Muscle layer of colon (tissue), 2 donors: ENCODE results near the gene CUX1.

Experiments used
- H3K27ac ChIP-seq: one replicate; pipeline ENCODE4 v1.7.0; 2013; ENCODE audit warnings: low read depth, mild to moderate bottlenecking, low read length, moderate library complexity
- H3K27me3 ChIP-seq, 2 donors: one replicate each; pipeline ENCODE4 v1.7.0; 2013; ENCODE audit warnings: low read length in 2 of 2, mild to moderate bottlenecking in 2 of 2; ENCODE audit not compliant: insufficient read depth in 2 of 2, control insufficient read depth in 1 of 2
- H3K36me3 ChIP-seq: one replicate; pipeline ENCODE4 v1.7.0; 2013; ENCODE audit warnings: mild to moderate bottlenecking, low read length; ENCODE audit not compliant: insufficient read depth
- H3K4me1 ChIP-seq: one replicate; pipeline ENCODE4 v1.7.0; 2013; ENCODE audit warnings: mild to moderate bottlenecking, low read length; ENCODE audit not compliant: insufficient read depth
- H3K4me3 ChIP-seq, 2 donors: one replicate each; pipeline ENCODE4 v1.7.0; 2013; ENCODE audit warnings: low read length in 2 of 2, low read depth in 1 of 2, mild to moderate bottlenecking in 1 of 2, moderate library complexity in 1 of 2
- H3K9ac ChIP-seq: one replicate; pipeline ENCODE4 v1.7.0; 2013; ENCODE audit warnings: low read length
- H3K9me3 ChIP-seq: one replicate; pipeline ENCODE4 v1.7.0; 2013; ENCODE audit warnings: mild to moderate bottlenecking, low read length
- donor health status: abdominal sarcoma.
- donor health status: Adenocarcinoma of cecum.

Gene CUX1

GRCh38 chr7:101803203-101804087, 14.0 kb upstream of the CUX1 start:
- Histone ChIP-seq H3K9ac (no peak overlapping the region), H3K36me3 (no peaks in the 10 kb centered on the region), H3K9me3 (no peaks in the 10 kb centered on the region), H3K4me1 (no peaks in the 10 kb centered on the region), H3K27ac (no peak overlapping the region), H3K27me3 (peaks cover 7 to 10% of the 10 kb centered on the region in 2 donors), H3K4me3 (no peak overlapping the region)

GRCh38 chr7:101804088-101804963, 13.1 kb upstream of the CUX1 start:
- H3K4me1 ChIP-seq, result no peaks in the 10 kb centered on the region
- no peak overlapping the region for H3K4me3 ChIP-seq
- no peaks in the 10 kb centered on the region for H3K9me3 ChIP-seq
- peaks cover 7 to 10% of the 10 kb centered on the region in 2 donors for H3K27me3 ChIP-seq
- no peaks in the 10 kb centered on the region for H3K36me3 ChIP-seq
- no peak overlapping the region for H3K9ac ChIP-seq
- no peak overlapping the region for H3K27ac ChIP-seq

- Histone ChIP-seq H3K4me3 (no peak overlapping the region), H3K4me1 (no peaks in the 10 kb centered on the region), H3K27ac (no peak overlapping the region), H3K27me3 (peaks cover 7 to 10% of the 10 kb centered on the region in 2 donors), H3K9me3 (no peaks in the 10 kb centered on the region), H3K36me3 (no peaks in the 10 kb centered on the region), H3K9ac (no peak overlapping the region)
Measured at GRCh38 chr7:101804967-101805366, 12.5 kb upstream of the CUX1 start.

- H3K36me3 ChIP-seq, result no peaks in the 10 kb centered on the region
- H3K4me3 ChIP-seq, result no peak overlapping the region
- H3K27me3 ChIP-seq, result no peaks in the 10 kb centered on the region
- no peak overlapping the region for H3K9ac ChIP-seq
- H3K9me3 ChIP-seq, result no peaks in the 10 kb centered on the region
- no peak overlapping the region for H3K27ac ChIP-seq
- peaks cover 5% of the 10 kb centered on the region for H3K4me1 ChIP-seq
Measured at GRCh38 chr7:101812595-101812994, 4.8 kb upstream of the CUX1 start.

- no peaks in the 10 kb centered on the region for H3K9me3 ChIP-seq
- no peak overlapping the region for H3K9ac ChIP-seq
- no peak overlapping the region for H3K27ac ChIP-seq
- peaks cover 13% of the 10 kb centered on the region for H3K4me1 ChIP-seq
- H3K36me3 ChIP-seq, result no peaks in the 10 kb centered on the region
- H3K27me3 ChIP-seq, result no peaks in the 10 kb centered on the region
- peak overlapping the region in 1 of 2 donors; percentile 12 for H3K4me3 ChIP-seq
Measured at GRCh38 chr7:101813402-101814019, 3.9 kb upstream of the CUX1 start.

GRCh38 chr7:101814081-101814990, 3.1 kb upstream of the CUX1 start:
- Histone ChIP-seq H3K4me3 (peak overlapping the region; percentile 81 to 87), H3K36me3 (no peaks in the 10 kb centered on the region), H3K4me1 (peaks cover 21% of the 10 kb centered on the region), H3K9me3 (no peaks in the 10 kb centered on the region), H3K27me3 (no peaks in the 10 kb centered on the region), H3K9ac (peak overlapping the region; percentile 47), H3K27ac (peak overlapping the region; percentile 73)

- H3K27me3 ChIP-seq, result no peaks in the 10 kb centered on the region
- peak overlapping the region; percentile 73 for H3K27ac ChIP-seq
- peak overlapping the region; percentile 81 to 87 for H3K4me3 ChIP-seq
- H3K9ac ChIP-seq, result peak overlapping the region; percentile 47
- H3K9me3 ChIP-seq, result no peaks in the 10 kb centered on the region
- peaks cover 30% of the 10 kb centered on the region for H3K4me1 ChIP-seq
- H3K36me3 ChIP-seq, result no peaks in the 10 kb centered on the region
Measured at GRCh38 chr7:101814991-101815825, 2.2 kb upstream of the CUX1 start.

GRCh38 chr7:101815826-101816594, 1.4 kb upstream of the CUX1 start:
- Histone ChIP-seq H3K9me3 (no peaks in the 10 kb centered on the region), H3K4me1 (peaks cover 30% of the 10 kb centered on the region), H3K9ac (no peak overlapping the region), H3K4me3 (peak overlapping the region in 1 of 2 donors; percentile 46), H3K27me3 (no peaks in the 10 kb centered on the region), H3K36me3 (no peaks in the 10 kb centered on the region), H3K27ac (no peak overlapping the region)

- Histone ChIP-seq H3K27ac (peak overlapping the region; percentile 59), H3K4me1 (peaks cover 30% of the 10 kb centered on the region), H3K9me3 (no peaks in the 10 kb centered on the region), H3K4me3 (peak overlapping the region; percentile 57 to 59), H3K36me3 (no peaks in the 10 kb centered on the region), H3K27me3 (no peaks in the 10 kb centered on the region), H3K9ac (no peak overlapping the region)
Measured at GRCh38 chr7:101816595-101817470, 593 bp upstream of the CUX1 start.
